ENCODE measurements around the gene U2AF2.

U2AF2 gene

DNA sequence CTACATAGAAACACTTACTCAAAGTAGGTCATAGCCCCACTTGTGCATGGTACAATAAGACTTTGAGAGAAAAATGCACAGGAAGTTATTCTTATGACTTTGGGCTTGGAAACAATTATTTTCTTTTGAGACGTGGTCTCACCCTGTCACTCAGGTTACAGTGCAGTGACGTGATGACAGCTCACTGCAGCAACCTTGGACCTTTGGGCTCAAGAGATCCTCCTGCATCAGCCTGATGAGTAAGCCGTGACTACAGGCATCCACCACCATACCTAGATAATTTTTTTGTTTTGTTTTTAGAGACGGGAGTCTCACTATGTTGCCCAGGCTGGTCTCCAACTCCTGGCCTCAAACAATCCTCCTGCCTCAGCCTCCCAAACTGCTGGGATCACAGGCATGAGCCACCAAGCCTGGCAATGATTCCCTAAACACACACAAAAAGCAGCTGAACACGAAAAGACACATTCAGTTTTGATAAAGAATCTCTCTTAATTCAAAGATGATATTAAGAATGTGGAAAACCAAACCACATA lies 65.4 kb downstream of the U2AF2 start:
- FAIRE-seq = no peak

DNA sequence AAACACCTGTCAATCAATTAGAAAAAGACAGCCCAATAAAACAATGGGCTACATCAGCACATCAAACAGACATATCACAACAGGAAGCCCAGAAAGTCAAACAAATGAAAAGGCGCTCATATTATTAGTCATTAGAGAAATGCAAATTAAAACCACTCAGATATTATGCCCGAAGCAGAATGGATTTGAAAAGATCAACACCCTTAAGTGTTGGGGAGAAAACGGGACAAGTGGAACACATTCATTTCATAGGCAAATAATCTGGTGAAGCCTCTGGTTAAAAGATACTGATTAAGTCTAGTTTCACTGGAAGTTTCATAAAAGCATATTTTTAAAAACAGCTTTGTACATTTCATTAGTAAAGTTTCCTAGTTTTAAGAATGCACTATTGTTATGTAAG lies 66.0 kb downstream of the U2AF2 start:
- FAIRE-seq = no peak

DNA sequence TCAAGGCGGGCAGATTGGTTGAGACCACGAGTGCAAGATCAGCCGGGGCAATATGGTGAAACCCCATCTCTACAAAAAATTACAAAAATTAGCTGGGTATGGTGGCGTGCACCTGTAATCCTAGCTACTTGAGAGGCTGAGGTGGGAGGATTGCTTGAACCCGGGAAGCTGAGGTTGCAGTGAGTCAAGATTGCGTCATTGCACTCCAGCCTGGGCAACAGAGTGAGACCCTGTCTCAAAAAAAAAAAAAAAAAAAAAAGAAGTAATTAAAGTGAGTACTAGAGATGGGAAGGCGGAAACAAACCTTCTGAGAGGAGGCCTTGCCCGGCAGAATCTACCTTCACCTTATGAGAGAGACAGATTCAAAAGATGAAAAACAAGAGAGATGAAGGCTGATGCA lies 68.7 kb downstream of the U2AF2 start:
- FAIRE-seq = no peak
